Activated B cell treated with CpG ODN at 0.5 μM for 24 hours (primary cell): ENCODE results near the gene CRADD. TPM values are rescaled to one million over a fixed set of nuclear protein-coding genes. Genes with fewer than 3 reads are reported as not detected.

Experiments used
- ATAC-seq: fragments of 200-7000 bp; cut with Tn5 transposase; one replicate; pipeline ENCODE4 v1.10.0; 2021; ENCODE audit warnings: low read depth, mild to moderate bottlenecking, moderate library complexity
- CTCF ChIA-PET: fragments of 350-600 bp; sonication (Branson Sonifier 250); formaldehyde crosslinking; loops from one replicate; lab custom pipeline; 2021; ENCODE audit warnings: antibody characterized with exemption; lab: Charles Lee
- POLR2A ChIA-PET: fragments of 350-600 bp; sonication (Branson Sonifier 250); formaldehyde crosslinking; loops from one replicate; lab custom pipeline; 2021; ENCODE audit warnings: antibody characterized with exemption; lab: Charles Lee
- DNase-seq: peaks from one replicate; pipeline ENCODE4 v3.0.0; 2022
- H3K27ac Mint-ChIP-seq: one replicate; pipeline ENCODE4 v1.8.0; 2020; ENCODE audit warnings: mixed read lengths
- H3K27me3 Mint-ChIP-seq: one replicate; pipeline ENCODE4 v1.8.0; 2021; ENCODE audit warnings: mixed read lengths
- H3K36me3 Mint-ChIP-seq: one replicate; pipeline ENCODE4 v1.8.0; 2021; ENCODE audit warnings: low read depth, mixed read lengths
- H3K4me1 Mint-ChIP-seq: one replicate; pipeline ENCODE4 v1.8.0; 2021; ENCODE audit warnings: mixed read lengths
- H3K4me3 Mint-ChIP-seq: one replicate; pipeline ENCODE4 v1.8.0; 2020; ENCODE audit warnings: mild to moderate bottlenecking, mixed read lengths
- H3K9me3 Mint-ChIP-seq: one replicate; pipeline ENCODE4 v1.8.0; 2020; ENCODE audit warnings: mixed read lengths
- intact Hi-C: fragments of 100-400 bp; cut with micrococcal nuclease; formaldehyde crosslinking; loops from one replicate; pipeline ENCODE4 v1.15.1; 2024
- total RNA-seq: library from RNA; stranded (reverse); gene quantifications from 2 replicates; pipeline ENCODE4 v1.2.3, GENCODE V29; 2022
- TF ChIP-seq, protein P1 (sequence below): fragments of 200-600 bp; IDR thresholded peaks from one replicate; pipeline ENCODE4 v1.8.0; 2022; ENCODE audit warnings: antibody characterized with exemption, mild to moderate bottlenecking

CRADD gene
- total RNA-seq, 1 donor from 2014 or later = 15.3 TPM

DNA sequence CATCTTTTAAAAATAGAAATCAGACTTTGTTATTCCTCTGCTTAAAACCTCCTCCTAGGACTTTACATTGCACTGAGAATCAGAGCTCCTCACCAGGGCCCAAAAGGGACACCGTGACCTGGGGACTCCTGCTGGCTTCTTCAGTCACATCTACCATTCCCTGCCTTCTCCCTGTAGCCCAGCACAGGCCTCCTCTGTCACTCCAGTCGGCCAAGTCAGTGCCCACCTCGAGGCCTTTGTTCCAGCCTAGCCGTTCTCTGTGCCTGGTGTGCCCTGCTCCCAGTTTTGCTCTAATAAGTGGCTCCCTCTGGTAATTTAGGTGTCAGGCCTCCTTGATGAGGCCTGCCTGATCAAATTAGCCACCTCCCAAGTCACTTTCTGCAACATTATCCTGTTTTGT, 27.4 kb downstream of the CRADD start:
- POLR2A ChIA-PET = no interaction called here
- Mint-ChIP-seq H3K9me3 (peaks cover 5% of the 10 kb centered on the region), H3K27me3 (no peaks in the 10 kb centered on the region), H3K4me1 (peaks cover 4% of the 10 kb centered on the region), H3K4me3 (no peak overlapping the region), H3K36me3 (peaks cover 3% of the 10 kb centered on the region), H3K27ac (no peak overlapping the region)
- no peak for ATAC-seq
- no peak for DNase-seq
- intact Hi-C loops = no loop called here
- TF ChIP-seq, protein P1, sequence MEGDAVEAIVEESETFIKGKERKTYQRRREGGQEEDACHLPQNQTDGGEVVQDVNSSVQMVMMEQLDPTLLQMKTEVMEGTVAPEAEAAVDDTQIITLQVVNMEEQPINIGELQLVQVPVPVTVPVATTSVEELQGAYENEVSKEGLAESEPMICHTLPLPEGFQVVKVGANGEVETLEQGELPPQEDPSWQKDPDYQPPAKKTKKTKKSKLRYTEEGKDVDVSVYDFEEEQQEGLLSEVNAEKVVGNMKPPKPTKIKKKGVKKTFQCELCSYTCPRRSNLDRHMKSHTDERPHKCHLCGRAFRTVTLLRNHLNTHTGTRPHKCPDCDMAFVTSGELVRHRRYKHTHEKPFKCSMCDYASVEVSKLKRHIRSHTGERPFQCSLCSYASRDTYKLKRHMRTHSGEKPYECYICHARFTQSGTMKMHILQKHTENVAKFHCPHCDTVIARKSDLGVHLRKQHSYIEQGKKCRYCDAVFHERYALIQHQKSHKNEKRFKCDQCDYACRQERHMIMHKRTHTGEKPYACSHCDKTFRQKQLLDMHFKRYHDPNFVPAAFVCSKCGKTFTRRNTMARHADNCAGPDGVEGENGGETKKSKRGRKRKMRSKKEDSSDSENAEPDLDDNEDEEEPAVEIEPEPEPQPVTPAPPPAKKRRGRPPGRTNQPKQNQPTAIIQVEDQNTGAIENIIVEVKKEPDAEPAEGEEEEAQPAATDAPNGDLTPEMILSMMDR = no peak
- CTCF ChIA-PET = interaction anchor here (1.0 kb wide), 1 partner anchor 135 kb away, joined by 4 read pairs; no protein-coding TSS in a partner anchor

- Mint-ChIP-seq H3K27me3 (no peaks in the 10 kb centered on the region), H3K9me3 (peaks cover 9% of the 10 kb centered on the region), H3K36me3 (peaks cover 3% of the 10 kb centered on the region), H3K4me3 (no peak overlapping the region), H3K27ac (no peak overlapping the region), H3K4me1 (peaks cover 4% of the 10 kb centered on the region)
- ChIA-PET CTCF (no interaction called here), POLR2A (no interaction called here)
- ATAC-seq (no peak), DNase-seq (no peak)
- TF ChIP-seq, protein P1 = no peak
- intact Hi-C loops = no loop called here
Observed at GRCh38 chr12:93705237-93705636, 28.1 kb downstream of the CRADD start.

GRCh38 chr12:93706387-93706786, 29.2 kb downstream of the CRADD start:
- intact Hi-C loops = no loop called here
- no peaks in the 10 kb centered on the region for H3K27me3 Mint-ChIP-seq
- H3K4me1 Mint-ChIP-seq = peaks cover 4% of the 10 kb centered on the region
- TF ChIP-seq, protein P1 = no peak
- no peak overlapping the region for H3K4me3 Mint-ChIP-seq
- no peak for DNase-seq
- peaks cover 3% of the 10 kb centered on the region for H3K36me3 Mint-ChIP-seq
- no peak overlapping the region for H3K27ac Mint-ChIP-seq
- CTCF ChIA-PET = no interaction called here
- no peak for ATAC-seq
- peaks cover 9% of the 10 kb centered on the region for H3K9me3 Mint-ChIP-seq
- POLR2A ChIA-PET = no interaction called here

DNA sequence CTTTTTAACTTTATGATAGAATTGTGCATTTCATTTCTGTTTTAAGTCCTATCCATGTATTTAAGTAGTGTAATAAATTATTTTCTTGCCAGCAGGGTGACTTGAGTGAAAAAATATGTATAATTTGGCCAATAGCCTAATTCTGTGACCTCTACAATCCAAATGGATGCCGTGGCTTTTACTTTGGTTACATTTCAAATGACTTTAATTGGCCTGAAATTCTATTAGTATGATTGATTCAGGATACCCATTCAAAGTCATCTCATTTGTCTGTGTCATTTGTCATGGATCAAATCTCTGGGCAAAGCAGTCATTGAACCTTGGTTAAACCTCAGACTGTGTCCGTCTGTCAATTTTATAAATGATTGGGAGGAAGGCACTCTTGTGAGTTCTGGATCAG, 29.6 kb downstream of the CRADD start:
- DNase-seq (no peak), ATAC-seq (no peak)
- Mint-ChIP-seq H3K4me3 (no peak overlapping the region), H3K27ac (no peak overlapping the region), H3K36me3 (peaks cover 3% of the 10 kb centered on the region), H3K4me1 (peaks cover 4% of the 10 kb centered on the region), H3K9me3 (peaks cover 9% of the 10 kb centered on the region), H3K27me3 (no peaks in the 10 kb centered on the region)
- intact Hi-C loops = no loop called here
- TF ChIP-seq, protein P1 = no peak
- CTCF ChIA-PET = no interaction called here
- POLR2A ChIA-PET = no interaction called here

DNA sequence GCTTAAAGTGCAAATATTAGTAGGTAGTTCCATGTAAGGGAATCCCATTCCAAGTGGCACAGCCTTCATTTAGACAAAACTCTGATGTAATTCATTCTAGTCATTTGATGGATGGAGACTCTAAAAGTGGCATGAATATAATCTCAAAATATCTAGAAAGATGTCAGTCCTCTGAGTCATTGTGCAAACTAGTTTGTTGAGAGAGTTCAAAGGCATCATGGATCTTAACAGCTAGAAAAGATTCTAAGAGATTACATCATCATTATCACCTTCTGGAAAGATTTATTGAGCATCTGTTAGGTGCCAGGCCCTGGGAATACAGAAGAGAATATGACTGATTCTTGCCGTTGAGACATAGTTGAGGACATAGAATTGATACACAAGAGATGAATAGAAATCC, 30.7 kb downstream of the CRADD start:
- POLR2A ChIA-PET = no interaction called here
- H3K27me3 Mint-ChIP-seq = no peaks in the 10 kb centered on the region

More for the DNA sequence above, 30.7 kb downstream of the CRADD start:
- peaks cover 4% of the 10 kb centered on the region for H3K36me3 Mint-ChIP-seq
- ATAC-seq = no peak
- intact Hi-C loops = no loop called here
- TF ChIP-seq, protein P1 = no peak
- no peak for DNase-seq
- CTCF ChIA-PET = no interaction called here
- H3K9me3 Mint-ChIP-seq = peaks cover 9% of the 10 kb centered on the region
- peaks cover 4% of the 10 kb centered on the region for H3K4me1 Mint-ChIP-seq
- H3K27ac Mint-ChIP-seq = no peak overlapping the region
- no peak overlapping the region for H3K4me3 Mint-ChIP-seq
